K562 (cell line): ENCODE data around the gene RNF114. TPM values are rescaled to one million over a fixed set of nuclear protein-coding genes. Genes with fewer than 3 reads are reported as not detected.

ENCODE experiments used
- DACH1 ChIP-seq: fragments of 450-650 bp; IDR thresholded peaks from 2 replicates; pipeline ENCODE4 v1.6.1; 2018; ENCODE audit not compliant: partially characterized antibody
- DMBX1 ChIP-seq: fragments of 250-450 bp; sonication (Bioruptor Pico); IDR thresholded peaks from 2 replicates; pipeline ENCODE4 v1.8.0; 2022; ENCODE audit warnings: inconsistent platforms, mild to moderate bottlenecking, moderate library complexity, borderline replicate concordance
- EZH2 ChIP-seq: IDR thresholded peaks from 2 replicates; pipeline ENCODE4 v1.6.1; 2012; ENCODE audit warnings: low read depth, mild to moderate bottlenecking, inconsistent platforms, low read length, borderline replicate concordance
- HDAC3 ChIP-seq: fragments of 450-650 bp; IDR thresholded peaks from 2 replicates; pipeline ENCODE4 v1.6.1; 2018; ENCODE audit warnings: borderline replicate concordance, mild to moderate bottlenecking, moderate library complexity; ENCODE audit not compliant: partially characterized antibody
- HLTF ChIP-seq: fragments of 450-650 bp; IDR thresholded peaks from 2 replicates; pipeline ENCODE4 v1.6.1; 2016
- KAT2B ChIP-seq: IDR thresholded peaks from one replicate; pipeline ENCODE4 v1.6.1; 2012; ENCODE audit warnings: low read depth, mild to moderate bottlenecking, control low read depth, inconsistent platforms, low read length, moderate library complexity
- KDM2B ChIP-seq: fragments of 250-450 bp; sonication (Bioruptor Pico); IDR thresholded peaks from 2 replicates; pipeline ENCODE4 v1.8.0; 2021; ENCODE audit warnings: mild to moderate bottlenecking, moderate library complexity
- MECOM ChIP-seq: fragments of 250-450 bp; sonication (Bioruptor Pico); IDR thresholded peaks from 2 replicates; pipeline ENCODE4 v1.8.0; 2022; ENCODE audit warnings: inconsistent platforms
- MTF1 ChIP-seq: fragments of 250-450 bp; sonication (Bioruptor Pico); IDR thresholded peaks from 2 replicates; pipeline ENCODE4 v1.9.0; 2021; ENCODE audit warnings: moderate library complexity, mild to moderate bottlenecking, inconsistent platforms, borderline replicate concordance
- NELFE ChIP-seq: IDR thresholded peaks from 2 replicates; pipeline ENCODE4 v1.6.1; 2011; ENCODE audit warnings: mild to moderate bottlenecking; ENCODE audit not compliant: insufficient read depth, insufficient read length
- NFE2L1 ChIP-seq: fragments of 450-650 bp; IDR thresholded peaks from 2 replicates; pipeline ENCODE4 v1.6.1; 2016; ENCODE audit warnings: missing genetic modification characterization, low read depth, mild to moderate bottlenecking, missing compliant biosample characterization, moderate library complexity, borderline replicate concordance
- PHTF2 ChIP-seq: fragments of 250-450 bp; sonication (Bioruptor Pico); IDR thresholded peaks from 2 replicates; pipeline ENCODE4 v1.5.0; 2021; ENCODE audit warnings: mild to moderate bottlenecking
- PML ChIP-seq: IDR thresholded peaks from 2 replicates; pipeline ENCODE4 v1.6.1; 2012; ENCODE audit warnings: low read length, inconsistent platforms
- RBM22 ChIP-seq: fragments of 200-400 bp; formaldehyde crosslinking; IDR thresholded peaks from 2 replicates; pipeline ENCODE4 v1.6.1; 2018; ENCODE audit warnings: low read length, low read depth; ENCODE audit not compliant: poor library complexity, severe bottlenecking
- SMAD1 ChIP-seq: fragments of 150-350 bp; IDR thresholded peaks from 2 replicates; pipeline ENCODE4 v1.6.1; 2014; ENCODE audit warnings: low read length, low read depth; ENCODE audit not compliant: partially characterized antibody
- SP2 ChIP-seq: IDR thresholded peaks from 2 replicates; pipeline ENCODE4 v1.6.1; 2011; ENCODE audit warnings: mild to moderate bottlenecking, low read depth, low read length, moderate library complexity; ENCODE audit not compliant: poor library complexity, severe bottlenecking; ENCODE audit errors: extremely low read depth
- SRF ChIP-seq, 2 experiments: fragments of 250-450, 450-650 bp in 1 of 2; sonication (Bioruptor Pico) in 1 of 2; sonication (generic) in 1 of 2; formaldehyde crosslinking; IDR thresholded peaks; 2 replicates each; pipeline versions ENCODE4 v1.5.0 to v1.5.1; 2020 to 2022; ENCODE audit warnings: mild to moderate bottlenecking in 1 of 2, missing genetic modification reagents in 1 of 2
- STAG1 ChIP-seq: sonication (generic); formaldehyde crosslinking; IDR thresholded peaks from 2 replicates; pipeline ENCODE4 v1.5.0; 2020; ENCODE audit warnings: missing genetic modification reagents, borderline replicate concordance
- ZC3H8 ChIP-seq: fragments of 450-650 bp; IDR thresholded peaks from 2 replicates; pipeline ENCODE4 v1.6.1; 2017
- ZNF121 ChIP-seq: sonication (generic); formaldehyde crosslinking; conservative IDR thresholded peaks from 2 replicates; pipeline ENCODE4 v1.8.0; 2022; ENCODE audit warnings: missing genetic modification reagents
- ZNF717 ChIP-seq: fragments of 250-450 bp; sonication (Bioruptor Pico); IDR thresholded peaks from 2 replicates; pipeline ENCODE4 v1.5.0; 2021
- polyA plus RNA-seq, 8 experiments: library from polyadenylated mRNA; depleted of rRNA in 4 of 8; stranded (reverse) in 5 of 8; unstranded in 3 of 8; fragments of >200 nt; fragmentation: Nextera tagmentation in 2 of 8; fragmentation: Illumina TruSeq in 1 of 8; extraction: Ambion mirVana in 2 of 8; extraction: Trizol in 1 of 8; gene quantifications; 2 replicates each; pipeline versions ENCODE4 v1.2.1 to v1.2.3, GENCODE V29; 2011 to 2014; ENCODE audit warnings: inconsistent platforms in 1 of 8, missing spikeins in 1 of 8
- total RNA-seq, 7 experiments: library from RNA; depleted of rRNA in 6 of 7; stranded (reverse); fragments of >200 nt in 6 of 7; fragmentation: Illumina TruSeq in 2 of 7; extraction: Trizol in 2 of 7; gene quantifications; 2 replicates each; pipeline versions ENCODE4 v1.2.1 to v1.2.3, GENCODE V29; 2011 to 2021; ENCODE audit warnings: low replicate concordance in 1 of 7
- TF ChIP-seq, protein P1 (sequence below), 2 experiments: fragments of 250-450 bp in 1 of 2; fragments of 450-650 bp in 1 of 2; sonication (Bioruptor Pico) in 1 of 2; IDR thresholded peaks; 2 replicates each; pipeline versions ENCODE4 v1.6.1 to v1.8.0; 2016 to 2021; ENCODE audit warnings: mild to moderate bottlenecking in 2 of 2, moderate library complexity in 2 of 2, missing compliant biosample characterization in 1 of 2, missing genetic modification characterization in 1 of 2
- TF ChIP-seq, protein P2 (sequence below), 3 experiments: fragments of 200-800 bp in 1 of 3; sonication (Bioruptor generic) in 1 of 3; sonication (generic) in 1 of 3; formaldehyde crosslinking in 1 of 3; IDR thresholded peaks; 2 replicates each; pipeline versions ENCODE4 v1.6.1 to v1.8.0; 2016 to 2022; ENCODE audit warnings: mild to moderate bottlenecking in 2 of 3, missing compliant biosample characterization in 2 of 3, missing genetic modification characterization in 2 of 3, missing genetic modification reagents in 1 of 3
- TF ChIP-seq, protein P3 (sequence below): fragments of 450-650 bp; conservative IDR thresholded peaks from 2 replicates; pipeline ENCODE4 v1.6.1; 2016; ENCODE audit warnings: missing genetic modification characterization, low read depth, mild to moderate bottlenecking, missing compliant biosample characterization, moderate library complexity

RNF114 gene
- total and polyA plus RNA-seq, 9 of the 15 experiments (the other 6 are each of a cell fraction or from before 2014, with no cell fraction given): 38.6 to 111 (median 62.6) TPM

DNA sequence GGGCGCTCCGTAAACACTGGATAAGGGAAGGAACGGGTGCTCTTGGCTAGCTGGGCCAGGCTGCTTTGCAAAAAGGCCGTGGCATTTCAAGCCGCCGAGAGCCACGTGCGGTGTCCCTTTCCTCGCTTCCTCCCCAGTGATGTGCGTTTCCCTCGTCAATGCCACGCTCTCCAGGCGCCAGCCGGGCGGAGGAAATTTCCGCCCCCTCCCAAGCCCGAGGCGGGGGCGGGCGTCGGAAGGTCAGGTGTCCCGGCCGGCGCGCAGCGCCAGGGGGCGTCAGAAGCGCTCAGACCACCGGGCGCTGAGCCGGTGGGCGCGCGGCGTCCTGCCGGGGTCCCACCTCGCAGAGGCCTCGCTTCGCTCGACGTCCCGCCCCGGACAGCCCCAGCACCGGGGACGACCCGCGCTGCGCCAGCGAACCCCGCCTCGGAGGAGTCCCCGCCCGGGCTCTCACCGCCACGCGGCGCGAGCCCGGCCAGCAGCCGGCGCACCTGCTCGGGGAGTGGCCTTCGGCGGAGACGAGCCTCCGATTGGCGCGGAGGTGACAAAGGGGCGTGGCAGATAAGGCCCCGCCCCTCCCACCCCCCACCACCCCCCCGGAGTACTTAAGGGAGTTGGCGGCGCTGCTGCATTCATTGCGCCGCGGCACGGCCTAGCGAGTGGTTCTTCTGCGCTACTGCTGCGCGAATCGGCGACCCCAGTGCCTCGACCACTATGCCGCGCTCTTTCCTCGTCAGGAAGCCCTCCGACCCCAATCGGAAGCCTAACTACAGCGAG, 46.3 kb downstream of the RNF114 start, which contains the start of gene SNAI1 (continued):
- TF ChIP-seq, protein P1, sequence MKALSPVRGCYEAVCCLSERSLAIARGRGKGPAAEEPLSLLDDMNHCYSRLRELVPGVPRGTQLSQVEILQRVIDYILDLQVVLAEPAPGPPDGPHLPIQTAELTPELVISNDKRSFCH (CRISPR knock-in tag; IDR thresholded peaks at IDR 0.05): no peak
- TF ChIP-seq, protein P1 (tag; IDR thresholded peaks at IDR 0.05): peak; percentile 91
- TF ChIP-seq ZNF717 (CRISPR knock-in tag) (no peak), KAT2B (peak; percentile 72), DMBX1 (peak; percentile 63), RBM22 (no peak), PML (peak; percentile 77), SMAD1 (peak; percentile 73), NELFE (peak; percentile 88), HDAC3 (no peak), ZC3H8 (no peak), SRF (CRISPR knock-in tag; IDR thresholded peaks at IDR 0.05) (no peak), SP2 (no peak), STAG1 (CRISPR knock-in tag) (peak; percentile 69), HLTF (0 out of 2 replicates have a peak, but pooled peaks have one; percentile 35), ZNF121 (no peak), PHTF2 (CRISPR knock-in tag) (no peak), DACH1 (no peak), MTF1 (CRISPR knock-in tag) (no peak), EZH2 (no peak), MECOM (CRISPR knock-in tag) (0 out of 2 replicates have a peak, but pooled peaks have one; percentile 23), NFE2L1 (tag) (no peak), KDM2B (CRISPR knock-in tag) (peak; percentile 91)
- TF ChIP-seq, protein P2, sequence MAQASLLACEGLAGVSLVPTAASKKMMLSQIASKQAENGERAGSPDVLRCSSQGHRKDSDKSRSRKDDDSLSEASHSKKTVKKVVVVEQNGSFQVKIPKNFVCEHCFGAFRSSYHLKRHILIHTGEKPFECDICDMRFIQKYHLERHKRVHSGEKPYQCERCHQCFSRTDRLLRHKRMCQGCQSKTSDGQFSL (CRISPR knock-in tag; IDR thresholded peaks at IDR 0.05): peak; percentile 95
- TF ChIP-seq, protein P2 (tag; IDR thresholded peaks at IDR 0.05): peak in 1 of 2 experiments; percentile 92; a peak in 2 of 4 replicates
- TF ChIP-seq, protein P3, sequence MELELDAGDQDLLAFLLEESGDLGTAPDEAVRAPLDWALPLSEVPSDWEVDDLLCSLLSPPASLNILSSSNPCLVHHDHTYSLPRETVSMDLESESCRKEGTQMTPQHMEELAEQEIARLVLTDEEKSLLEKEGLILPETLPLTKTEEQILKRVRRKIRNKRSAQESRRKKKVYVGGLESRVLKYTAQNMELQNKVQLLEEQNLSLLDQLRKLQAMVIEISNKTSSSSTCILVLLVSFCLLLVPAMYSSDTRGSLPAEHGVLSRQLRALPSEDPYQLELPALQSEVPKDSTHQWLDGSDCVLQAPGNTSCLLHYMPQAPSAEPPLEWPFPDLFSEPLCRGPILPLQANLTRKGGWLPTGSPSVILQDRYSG (tag): 0 out of 2 replicates have a peak, but pooled peaks have one; percentile 66
